GM08714 (cell line): ENCODE results near the gene PDCD2L.
"Not testable (repeated sequence)": the region's sequence is repeated elsewhere in the genome, so short reads cannot be mapped to it uniquely, and the experiment has no call there.

Experiments
- H3K4me3 ChIP-seq: fragments of 200-500 bp; sonication (Bioruptor generic); 2 replicates; pipeline ENCODE4 v1.5.1; 2014; ENCODE audit warnings: mild to moderate bottlenecking, low read length, inconsistent platforms
- ZNF274 ChIP-seq: IDR thresholded peaks from 2 replicates; pipeline ENCODE4 v1.6.1; 2012; ENCODE audit warnings: mild to moderate bottlenecking, low read depth, low read length

The PDCD2L gene

DNA sequence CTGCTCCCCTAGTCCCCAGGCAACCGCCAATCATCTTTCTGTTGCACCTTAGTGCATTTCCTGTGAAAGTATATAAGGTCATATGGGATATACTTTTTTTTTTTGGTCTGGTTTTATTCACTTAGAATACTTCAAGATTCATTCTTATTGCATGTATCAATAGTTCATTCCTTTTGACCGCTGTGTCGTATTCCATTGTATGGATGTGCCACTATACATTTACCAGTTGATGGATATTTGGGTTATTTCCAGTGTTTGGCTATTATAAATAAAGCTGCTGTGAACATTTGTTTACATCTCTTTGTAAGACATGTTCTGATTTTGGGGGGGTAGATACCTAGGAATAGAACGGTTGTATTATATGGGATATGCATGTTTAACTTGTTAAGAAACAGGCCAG lies 14.1 kb downstream of the PDCD2L start:
- no peak for TF ChIP-seq ZNF274
- no peak overlapping the region for H3K4me3 ChIP-seq

DNA sequence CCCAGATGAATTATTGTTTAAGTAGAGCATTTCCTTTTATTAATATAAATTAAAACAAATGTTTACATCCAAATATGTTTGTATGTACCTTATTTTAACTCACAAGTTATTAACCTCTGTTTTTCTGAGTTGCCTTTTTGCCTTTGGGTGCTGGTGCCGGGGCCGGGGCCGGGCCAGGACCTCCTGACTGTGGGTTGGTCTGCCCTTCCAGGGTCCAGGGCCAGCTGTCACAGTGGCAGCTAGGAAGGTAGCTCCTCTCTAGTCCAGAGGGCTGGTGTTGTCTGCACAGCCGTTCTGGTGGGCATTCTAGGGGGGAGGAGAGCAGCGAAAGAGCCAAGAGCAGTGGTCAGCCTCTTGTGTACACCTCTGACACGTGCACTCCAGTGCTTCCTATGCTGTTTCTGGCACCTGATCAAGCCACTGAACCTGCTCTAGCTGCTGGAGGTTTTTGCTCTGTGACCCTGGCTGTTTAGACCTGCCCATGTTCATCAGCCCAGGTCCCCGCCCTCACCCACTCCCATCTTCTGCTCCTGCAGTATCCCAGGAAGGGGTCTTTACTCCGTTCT lies 22.0 kb downstream of the PDCD2L start:
- no peak for TF ChIP-seq ZNF274

DNA sequence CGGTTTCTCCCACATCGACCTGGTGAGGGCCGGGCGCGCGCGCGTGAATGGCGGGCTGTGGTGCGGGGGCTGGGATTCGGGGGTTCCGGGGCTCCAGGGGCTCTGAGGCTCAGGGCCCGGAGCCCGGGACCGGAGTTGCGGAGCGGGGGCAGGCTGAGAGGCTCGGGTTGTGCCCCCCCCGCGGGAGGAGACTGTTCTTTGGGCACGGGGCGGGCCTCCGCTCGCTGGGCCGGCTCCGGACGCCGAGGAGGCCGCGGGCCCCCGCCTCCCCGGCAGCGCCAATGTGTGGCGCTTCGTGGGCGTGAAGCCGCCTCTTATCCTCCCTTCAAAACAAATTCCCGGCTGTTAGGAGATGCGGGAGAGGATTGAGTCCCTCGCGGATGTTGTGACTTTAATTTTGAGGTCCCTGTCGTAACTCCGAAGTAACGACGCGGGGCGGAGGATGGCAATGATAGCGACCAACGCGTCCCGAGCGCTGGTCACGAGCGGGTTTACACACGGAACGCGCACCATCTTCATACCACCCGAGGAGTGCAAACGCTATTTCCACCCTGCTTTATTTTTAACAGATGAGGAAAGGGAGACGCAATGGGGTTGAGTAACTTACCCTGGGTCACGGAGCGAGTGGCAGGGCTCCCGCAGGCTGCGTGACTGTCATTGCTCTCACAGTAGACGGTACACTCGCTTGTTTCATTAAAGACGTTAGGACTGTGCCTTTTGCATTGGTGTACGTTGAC lies 24.5 kb downstream of the PDCD2L start:
- TF ChIP-seq ZNF274: no peak

More for the DNA sequence above, 22.0 kb downstream of the PDCD2L start:
- H3K4me3 ChIP-seq: no peak overlapping the region

DNA sequence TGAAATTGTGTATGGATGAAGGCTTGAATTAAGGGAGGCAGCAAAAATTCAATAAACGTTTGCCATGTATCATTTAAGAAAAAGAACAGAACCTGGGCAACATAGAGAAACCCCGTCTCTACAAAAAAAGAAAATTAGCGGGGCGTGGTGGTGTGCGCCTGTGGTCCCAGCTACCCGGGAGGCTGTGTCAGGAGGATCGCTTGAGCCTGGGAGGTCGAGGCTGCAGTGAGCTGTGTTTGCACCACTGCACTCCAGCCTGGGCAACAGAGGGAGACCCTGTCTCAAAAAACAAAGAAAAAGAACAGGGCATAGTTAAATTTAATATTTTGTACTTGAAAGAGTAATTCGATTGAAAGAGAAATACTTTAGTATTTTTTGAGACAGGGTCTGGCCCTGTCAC lies 25.4 kb downstream of the PDCD2L start:
- TF ChIP-seq ZNF274: no peak
- peak overlapping the region; percentile 92 for H3K4me3 ChIP-seq

More for the DNA sequence above, 24.5 kb downstream of the PDCD2L start:
- peak overlapping the region; percentile 92 for H3K4me3 ChIP-seq

DNA sequence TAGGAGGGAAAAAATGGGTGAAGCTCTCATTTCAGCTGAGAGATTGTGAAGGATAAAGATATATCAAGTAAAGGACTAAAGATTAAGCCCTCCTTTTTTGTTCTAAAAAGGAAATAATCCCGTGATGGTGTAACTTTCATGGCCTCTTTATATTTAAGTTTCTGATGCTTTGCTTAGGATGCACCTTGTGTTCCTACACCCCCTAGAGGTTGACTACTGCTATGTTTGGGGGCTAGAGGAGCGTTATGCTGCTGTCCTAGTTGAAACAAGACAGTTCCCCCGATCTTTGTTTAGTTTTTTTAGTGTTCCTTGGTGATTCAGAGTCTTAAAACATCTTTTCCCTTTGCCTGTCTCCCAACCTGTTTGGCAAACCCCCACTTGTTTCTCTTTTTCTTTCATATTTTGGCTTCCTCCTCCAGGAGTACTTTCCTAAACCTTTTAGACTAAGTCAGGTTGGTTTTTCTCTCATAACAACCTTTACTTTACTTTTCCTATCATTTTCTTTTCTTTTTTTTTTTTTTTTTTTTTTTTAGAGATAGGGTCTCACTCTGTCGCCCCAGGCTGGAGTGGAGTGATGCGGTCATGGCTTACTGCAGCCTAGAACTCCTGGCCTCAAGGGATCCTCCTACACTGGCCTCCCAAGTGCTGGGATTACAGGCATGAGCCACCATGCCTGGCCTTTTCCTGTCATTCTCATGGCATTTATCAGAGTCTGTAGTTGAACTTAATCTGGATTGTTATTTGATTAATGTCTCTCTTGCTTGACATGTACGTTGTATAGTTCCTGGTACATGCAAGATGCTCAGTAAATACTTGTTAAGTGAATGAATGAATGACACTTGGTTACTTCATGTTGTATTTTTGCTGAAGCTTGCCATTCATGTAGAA lies 26.8 kb downstream of the PDCD2L start:
- H3K4me3 ChIP-seq: peak overlapping the region; percentile 40
- TF ChIP-seq ZNF274: no peak

- TF ChIP-seq ZNF274: no peak
- H3K4me3 ChIP-seq: no peak overlapping the region; the same call in 1 of the 2 replicates
Observed at GRCh38 chr19:34431681-34432402, 27.6 kb downstream of the PDCD2L start.

- no peak for TF ChIP-seq ZNF274
- H3K4me3 ChIP-seq: no peak overlapping the region
Observed at GRCh38 chr19:34432797-34433196, 28.6 kb downstream of the PDCD2L start.

- no peak for TF ChIP-seq ZNF274
- no peak overlapping the region for H3K4me3 ChIP-seq
Observed at GRCh38 chr19:34436716-34437115, 32.5 kb downstream of the PDCD2L start.

DNA sequence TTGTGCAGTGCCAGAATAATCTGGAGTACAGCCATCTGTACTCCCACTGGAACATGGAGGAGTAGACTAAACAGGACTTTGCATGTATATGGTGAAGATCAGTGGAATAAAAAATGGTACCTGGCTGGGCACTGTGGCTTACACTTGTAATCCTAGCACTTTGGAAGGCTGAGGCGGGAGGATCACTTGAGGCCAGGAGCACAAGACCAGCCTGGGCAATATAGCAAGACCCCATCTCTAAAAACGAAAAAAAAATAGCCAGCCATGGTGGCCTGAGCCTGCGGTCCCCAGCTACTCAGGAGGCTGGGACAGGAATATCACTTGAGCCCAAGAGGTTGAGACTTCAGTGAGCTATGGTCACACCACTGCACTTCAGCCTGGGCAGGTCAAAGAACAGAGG lies 44.0 kb downstream of the PDCD2L start:
- no peak for TF ChIP-seq ZNF274
- H3K4me3 ChIP-seq: no peak overlapping the region

DNA sequence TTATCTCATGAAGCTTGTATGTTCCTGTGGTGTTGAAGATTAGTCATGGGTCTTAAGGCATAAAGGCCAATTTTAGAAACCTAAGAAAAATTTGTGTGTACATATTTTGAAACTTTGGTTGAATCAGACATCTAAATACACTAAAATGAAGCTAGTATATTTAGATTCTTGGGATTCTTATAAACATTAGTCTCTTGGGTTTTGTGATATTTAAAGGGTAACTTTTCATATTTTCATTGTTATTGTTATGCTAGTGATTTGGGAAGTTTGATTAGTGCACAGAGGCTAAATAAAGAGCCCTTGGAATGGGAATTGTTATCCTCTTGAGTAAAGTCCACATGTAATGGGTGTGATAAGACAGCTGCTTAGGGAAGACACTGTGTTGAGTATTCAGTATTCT lies 48.5 kb downstream of the PDCD2L start:
- TF ChIP-seq ZNF274: no peak
- H3K4me3 ChIP-seq: no peak overlapping the region

DNA sequence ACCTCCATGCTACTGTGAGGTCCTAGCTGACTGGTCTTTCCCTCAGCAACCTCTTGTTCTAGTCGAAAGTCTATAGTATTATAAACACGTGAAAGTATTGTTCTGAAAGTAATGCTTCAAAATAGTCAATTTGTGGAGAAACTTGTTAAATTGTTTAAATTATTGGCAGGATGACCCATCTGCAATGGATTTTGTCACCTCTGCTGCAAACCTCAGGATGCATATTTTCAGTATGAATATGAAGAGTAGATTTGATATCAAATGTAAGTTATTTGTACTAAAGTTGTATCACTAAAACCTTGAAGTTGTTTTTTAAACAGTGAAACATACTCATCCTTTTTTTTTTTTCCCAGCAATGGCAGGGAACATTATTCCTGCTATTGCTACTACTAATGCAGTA lies 49.9 kb downstream of the PDCD2L start:
- H3K4me3 ChIP-seq: no peak overlapping the region
- no peak for TF ChIP-seq ZNF274

GRCh38 chr19:34454685-34455084 lies 50.5 kb downstream of the PDCD2L start:
- no peak overlapping the region for H3K4me3 ChIP-seq
- TF ChIP-seq ZNF274: no peak

DNA sequence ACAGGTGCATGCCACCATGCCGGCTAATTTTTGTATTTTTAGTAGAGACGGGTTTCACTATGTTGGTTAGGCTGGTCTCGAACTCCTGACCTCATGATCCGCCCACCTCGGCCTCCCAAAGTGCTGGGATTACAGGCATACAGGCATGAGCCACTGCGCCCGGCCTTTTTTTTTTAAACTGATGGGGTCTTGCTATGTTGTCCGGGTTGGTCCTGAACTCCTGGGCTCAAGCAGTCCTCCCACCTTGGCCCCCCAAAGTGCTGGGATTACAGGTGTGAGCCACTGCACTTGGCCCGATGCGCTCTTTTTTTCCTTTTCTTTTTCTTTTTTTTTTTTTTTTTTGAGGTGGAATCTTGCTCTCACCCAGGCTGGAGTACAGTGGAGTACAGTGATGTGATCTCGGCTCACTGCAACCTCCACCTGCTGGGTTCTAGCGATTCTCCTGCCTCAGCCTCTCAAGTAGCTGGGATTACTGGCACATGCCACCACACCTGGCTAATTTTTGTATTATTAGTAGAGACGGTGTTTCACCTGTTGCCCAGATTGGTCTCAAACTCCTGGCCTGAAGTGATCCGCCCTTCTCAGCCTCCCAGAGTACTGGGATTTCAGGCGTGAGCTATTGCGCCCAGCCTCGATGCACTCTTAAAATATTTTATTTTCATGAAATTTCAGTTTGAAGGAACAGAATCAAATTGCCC lies 51.7 kb downstream of the PDCD2L start:
- not testable (repeated sequence) for H3K4me3 ChIP-seq

- H3K4me3 ChIP-seq: no peak overlapping the region
- no peak for TF ChIP-seq ZNF274
Observed at GRCh38 chr19:34457446-34457845, 53.2 kb downstream of the PDCD2L start.
